HFFc6 (cell line): ENCODE measurements around the gene ASB16. TPM values are rescaled to one million over a fixed set of nuclear protein-coding genes. Genes with fewer than 3 reads are reported as not detected.

Experiments used
- DNase-seq: peaks from one replicate; pipeline ENCODE4 v3.0.0-alpha.2; 2018
- H3K27ac Mint-ChIP-seq: 2 replicates; pipeline ENCODE4 v1.8.0; 2020; ENCODE audit warnings: mild to moderate bottlenecking, mixed read lengths
- H3K27me3 Mint-ChIP-seq: 2 replicates; pipeline ENCODE4 v1.8.0; 2021; ENCODE audit warnings: mild to moderate bottlenecking, moderate library complexity, mixed read lengths; ENCODE audit not compliant: insufficient read depth
- H3K36me3 Mint-ChIP-seq: 2 replicates; pipeline ENCODE4 v1.8.0; 2021; ENCODE audit warnings: low read depth, mixed read lengths
- H3K4me1 Mint-ChIP-seq: 2 replicates; pipeline ENCODE4 v1.8.0; 2020; ENCODE audit warnings: low read depth, mixed read lengths
- H3K4me3 Mint-ChIP-seq: 2 replicates; pipeline ENCODE4 v1.8.0; 2020; ENCODE audit warnings: mild to moderate bottlenecking, moderate library complexity, mixed read lengths
- H3K9me3 Mint-ChIP-seq: 2 replicates; pipeline ENCODE4 v1.8.0; 2020; ENCODE audit warnings: mild to moderate bottlenecking, mixed read lengths
- CTCF ChIP-seq: fragments of 200-600 bp; sonication (generic); IDR thresholded peaks from 2 replicates; pipeline ENCODE4 v1.5.0; 2021; ENCODE audit warnings: antibody characterized with exemption, mild to moderate bottlenecking
- total RNA-seq, 6 experiments: library from RNA; stranded (reverse); fragmentation: NEBNext Ultra II Directional; extraction: Animal tissue kit (Norgen Biotek cat#: 25700); gene quantifications; 2 replicates in 1 of 6; 3 replicates in 5 of 6; pipeline ENCODE4 v1.2.3, GENCODE V29; 2021

The ASB16 gene
- total RNA-seq, 6 experiments from 2014 or later: 0.18 to 0.48 (median 0.29) TPM; not detected in 3

- no peak for DNase-seq
- Mint-ChIP-seq H3K36me3 (peaks cover 25% of the 10 kb centered on the region), H3K4me1 (peaks cover 72% of the 10 kb centered on the region), H3K27me3 (peaks cover 4% of the 10 kb centered on the region), H3K4me3 (no peak overlapping the region), H3K9me3 (no peaks in the 10 kb centered on the region), H3K27ac (no peak overlapping the region)
- no peak for TF ChIP-seq CTCF
Measured at GRCh38 chr17:44206825-44207155, 36.3 kb downstream of the ASB16 start.

GRCh38 chr17:44207319-44207718 is 36.8 kb downstream of the ASB16 start:
- Mint-ChIP-seq H3K4me3 (no peak overlapping the region), H3K36me3 (peaks cover 25% of the 10 kb centered on the region), H3K27ac (no peak overlapping the region), H3K27me3 (peaks cover 4% of the 10 kb centered on the region), H3K4me1 (peaks cover 67% of the 10 kb centered on the region), H3K9me3 (no peaks in the 10 kb centered on the region)
- DNase-seq: no peak
- no peak for TF ChIP-seq CTCF

- peaks cover 25% of the 10 kb centered on the region for H3K36me3 Mint-ChIP-seq
- no peaks in the 10 kb centered on the region for H3K9me3 Mint-ChIP-seq
- no peak for DNase-seq
Measured at GRCh38 chr17:44207743-44208142, 37.2 kb downstream of the ASB16 start.

GRCh38 chr17:44209786-44210341 is 39.4 kb downstream of the ASB16 start:
- no peak for TF ChIP-seq CTCF
- DNase-seq: no peak
- no peak overlapping the region for H3K4me3 Mint-ChIP-seq
- H3K27ac Mint-ChIP-seq: peak overlapping the region; percentile 72
- no peaks in the 10 kb centered on the region for H3K9me3 Mint-ChIP-seq
- peaks cover 42% of the 10 kb centered on the region for H3K4me1 Mint-ChIP-seq
- peaks cover 40% of the 10 kb centered on the region for H3K36me3 Mint-ChIP-seq
- H3K27me3 Mint-ChIP-seq: peaks cover 4% of the 10 kb centered on the region

More at GRCh38 chr17:44207743-44208142, 37.2 kb downstream of the ASB16 start:
- peak overlapping the region; percentile 53; the same call in 1 of the 2 replicates for H3K4me3 Mint-ChIP-seq
- no peak for TF ChIP-seq CTCF
- peak overlapping the region; percentile 92 for H3K27ac Mint-ChIP-seq
- H3K4me1 Mint-ChIP-seq: peaks cover 63% of the 10 kb centered on the region
- H3K27me3 Mint-ChIP-seq: peaks cover 4% of the 10 kb centered on the region

GRCh38 chr17:44210342-44211192 is 40.1 kb downstream of the ASB16 start:
- Mint-ChIP-seq H3K36me3 (peaks cover 45% of the 10 kb centered on the region), H3K27ac (peak overlapping the region; percentile 72), H3K9me3 (no peaks in the 10 kb centered on the region)

More at GRCh38 chr17:44210342-44211192, 40.1 kb downstream of the ASB16 start:
- TF ChIP-seq CTCF: peak; percentile 97
- Mint-ChIP-seq H3K27me3 (peaks cover 4% of the 10 kb centered on the region), H3K4me1 (peaks cover 35% of the 10 kb centered on the region), H3K4me3 (no peak overlapping the region)
- DNase-seq: peak; percentile 38
